Astrocyte of the cerebellum (primary cell): ENCODE measurements around the gene EIPR1.

Source experiments
- DNase-seq: peaks from one replicate; pipeline ENCODE4 v3.0.0-alpha.2; 2011; ENCODE audit warnings: low read depth
- H3K4me3 ChIP-seq: 2 replicates; pipeline ENCODE4 v1.5.1; 2011; ENCODE audit warnings: mild to moderate bottlenecking, low read depth, low read length, moderate library complexity
- CTCF ChIP-seq: IDR thresholded peaks from 2 replicates; pipeline ENCODE4 v1.5.1; 2012; ENCODE audit warnings: low read length, low read depth, moderate library complexity, mild to moderate bottlenecking; ENCODE audit errors: missing control alignments
- in situ Hi-C: cut with HindIII; loops from 2 replicates; pipeline ENCODE4 v1.10.0; 2017; ENCODE audit warnings: low sequenced_read_pairs

Gene EIPR1

GRCh38 chr2:3169106-3169870 is 208.3 kb downstream of the EIPR1 start:
- DNase-seq = no peak
- no peak overlapping the region for H3K4me3 ChIP-seq
- TF ChIP-seq CTCF = no peak
- in situ Hi-C loops = loop anchor here (5.0 kb wide), 1 partner anchor 72 kb away; no protein-coding TSS in a partner anchor

DNA sequence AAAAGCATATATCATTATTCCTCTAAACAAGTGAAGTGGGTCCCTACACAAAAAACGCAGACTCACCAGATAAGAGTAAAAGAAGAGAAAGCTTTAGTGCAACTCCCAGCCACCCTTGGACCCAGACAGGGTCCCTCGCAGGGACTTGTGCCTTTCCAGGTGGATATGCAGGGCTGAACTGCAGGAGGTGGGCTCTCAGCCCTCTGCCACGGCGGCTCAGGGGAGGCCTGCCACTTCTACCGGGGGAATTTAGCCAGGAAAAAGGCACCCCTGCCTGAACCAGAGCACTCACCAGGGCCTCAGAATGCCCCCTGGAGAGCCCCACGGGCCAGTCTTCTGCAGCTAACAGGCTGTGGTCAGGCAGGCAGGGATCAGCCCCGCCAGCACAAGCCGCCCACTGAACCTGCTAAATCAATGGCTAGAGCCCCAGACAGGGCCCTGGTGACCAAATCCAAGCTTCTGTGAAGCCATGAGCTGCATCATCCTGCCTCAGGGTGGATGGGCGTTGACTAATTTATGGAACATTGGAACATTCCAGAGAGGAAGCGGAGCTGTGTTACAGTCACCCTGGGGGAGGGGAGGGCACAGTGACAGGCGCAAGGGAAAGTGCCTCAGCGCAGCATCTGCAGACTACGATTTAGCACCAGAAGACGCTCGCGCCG is 209.3 kb downstream of the EIPR1 start:
- no peak for TF ChIP-seq CTCF
- no peak overlapping the region for H3K4me3 ChIP-seq
- in situ Hi-C loops = loop anchor here (5.0 kb wide), 1 partner anchor 71 kb away; no protein-coding TSS in a partner anchor
- DNase-seq = no peak

DNA sequence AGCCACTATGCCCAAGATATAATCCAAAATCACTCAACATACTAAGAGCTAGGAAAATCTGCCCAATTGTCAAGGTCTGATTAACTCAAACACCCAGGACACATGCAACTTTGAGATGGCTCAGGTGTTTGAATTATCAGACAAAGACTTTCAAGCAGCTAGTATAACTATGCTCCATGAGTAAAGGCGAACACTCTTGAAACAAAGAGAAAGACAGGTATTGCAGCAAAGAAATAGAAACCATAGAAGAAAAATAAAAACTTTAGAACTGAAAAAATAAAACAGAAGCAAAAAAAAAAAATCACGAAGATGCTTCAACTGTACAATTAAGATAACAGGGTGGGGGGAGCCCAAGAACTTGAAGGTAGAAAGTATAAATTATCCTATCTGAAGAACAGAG is 214.2 kb downstream of the EIPR1 start:
- H3K4me3 ChIP-seq = no peak overlapping the region
- in situ Hi-C loops = no loop called here
- TF ChIP-seq CTCF = no peak
- DNase-seq = no peak

GRCh38 chr2:3162442-3163077 is 215.1 kb downstream of the EIPR1 start:
- no peak overlapping the region for H3K4me3 ChIP-seq
- in situ Hi-C loops = no loop called here
- no peak for DNase-seq
- TF ChIP-seq CTCF = no peak

DNA sequence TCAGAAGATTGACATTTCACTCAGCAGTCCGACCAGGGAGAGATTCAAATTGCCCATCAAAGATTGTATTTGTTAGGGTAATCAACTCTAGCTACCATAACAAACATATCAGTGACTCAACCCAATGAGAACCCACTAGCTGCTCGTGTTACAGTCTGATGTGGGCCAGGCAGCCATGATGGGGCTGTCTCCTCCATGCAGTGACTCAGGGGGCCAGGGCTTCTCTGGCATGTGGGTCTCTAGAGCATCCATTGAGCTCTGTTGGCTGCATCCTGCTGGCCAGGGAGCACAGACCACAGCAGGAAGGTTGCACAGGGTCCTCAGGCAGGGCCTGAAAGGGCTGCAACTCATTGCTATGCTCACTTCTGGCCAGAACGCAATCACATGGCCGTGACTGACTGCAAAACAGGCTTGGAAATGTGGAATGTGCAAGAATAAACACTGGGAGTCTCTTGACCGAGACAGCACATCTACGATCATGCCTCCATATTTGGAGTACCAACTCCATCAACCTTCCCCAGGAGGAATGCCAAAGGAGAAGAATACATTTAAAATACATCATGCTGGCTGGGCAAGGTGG is 216.8 kb downstream of the EIPR1 start:
- no peak for DNase-seq
- no peak overlapping the region for H3K4me3 ChIP-seq
- in situ Hi-C loops = no loop called here
- TF ChIP-seq CTCF = no peak

DNA sequence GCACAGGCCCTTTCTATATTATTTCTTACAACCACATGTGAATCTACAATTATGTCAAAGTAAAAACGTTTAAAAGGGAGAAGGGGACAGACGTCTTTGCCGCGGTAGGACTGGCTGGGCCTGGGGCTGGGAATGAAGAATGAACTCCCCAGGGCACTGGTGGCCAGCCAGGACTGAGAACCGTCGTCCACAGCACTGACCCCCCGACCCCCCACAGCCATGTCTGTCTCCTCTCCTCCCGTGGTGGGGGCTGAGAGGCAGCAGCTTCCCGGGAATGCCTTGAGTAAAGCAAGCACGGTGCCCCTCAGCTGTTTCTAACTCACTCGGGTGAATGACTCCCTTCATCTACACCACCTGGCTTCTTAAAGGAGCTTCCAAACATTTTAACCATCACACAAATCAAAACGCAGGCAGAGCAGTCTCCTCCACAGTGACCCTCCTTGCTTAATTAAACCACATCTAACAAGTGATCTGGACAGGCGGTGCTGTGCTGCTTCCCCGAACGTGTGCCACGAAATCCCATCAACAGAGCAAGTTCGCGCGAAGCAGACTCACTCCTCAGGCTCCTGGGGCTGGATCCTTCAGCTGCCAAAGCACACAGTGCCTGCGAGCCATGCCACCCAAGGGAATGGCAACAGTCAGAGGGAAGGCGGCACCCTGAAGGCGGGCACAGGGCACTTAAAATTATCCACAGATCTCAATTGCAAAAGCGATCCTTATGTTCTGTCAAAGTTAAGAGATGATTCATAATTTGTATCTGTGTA is 217.7 kb downstream of the EIPR1 start:
- no peak for DNase-seq
- in situ Hi-C loops = no loop called here
- TF ChIP-seq CTCF = no peak
- H3K4me3 ChIP-seq = no peak overlapping the region
